Choroid plexus epithelial cell (primary cell): ENCODE measurements around the gene MARK2.

Source experiments
- DNase-seq: peaks from one replicate; pipeline ENCODE4 v3.0.0-alpha.2; 2010; ENCODE audit warnings: low read depth
- H3K4me3 ChIP-seq: 2 replicates; pipeline ENCODE4 v1.5.1; 2011; ENCODE audit warnings: low read depth, mild to moderate bottlenecking, control low read depth, low read length, moderate library complexity
- TF ChIP-seq, protein P1 (sequence below): conservative IDR thresholded peaks from 2 replicates; pipeline ENCODE4 v1.5.1; 2011; ENCODE audit warnings: low read depth, mild to moderate bottlenecking, control low read depth, inconsistent platforms, low read length, moderate library complexity

The MARK2 gene

DNA sequence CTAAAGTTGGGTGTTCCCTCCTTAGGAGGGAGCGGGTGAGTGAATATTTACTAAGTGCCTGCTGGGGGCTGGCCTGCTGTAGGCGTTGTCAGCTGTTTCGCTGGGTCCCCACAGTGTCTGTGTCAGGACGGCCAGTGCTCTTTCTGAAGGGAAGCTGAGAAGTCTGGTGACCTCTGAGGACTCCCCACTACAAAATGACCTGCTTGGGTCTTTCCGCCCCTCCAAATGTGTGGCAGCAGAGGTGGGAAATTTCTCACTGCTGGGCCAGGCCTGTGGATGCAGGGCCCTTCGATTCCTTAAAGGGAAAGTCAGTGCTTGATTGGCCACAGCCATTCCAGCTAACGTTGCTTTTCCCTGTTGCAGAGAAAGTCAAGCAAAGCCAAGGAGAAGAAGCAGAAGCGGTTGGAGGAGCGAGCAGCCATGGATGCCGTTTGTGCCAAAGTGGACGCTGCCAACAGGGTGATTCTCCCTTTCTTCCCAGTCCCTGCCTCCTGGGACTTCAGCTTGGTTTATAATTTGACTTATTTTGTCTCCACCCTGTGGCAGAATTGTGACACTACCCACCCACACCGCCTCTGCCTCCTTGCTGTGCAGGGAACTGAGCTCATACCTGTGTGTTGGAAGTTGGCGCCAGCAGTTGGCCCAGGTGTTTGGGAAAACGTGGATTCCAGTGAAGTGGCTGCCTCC, 106.7 kb downstream of the MARK2 start:
- DNase-seq, result peak; percentile 79
- TF ChIP-seq, protein P1, sequence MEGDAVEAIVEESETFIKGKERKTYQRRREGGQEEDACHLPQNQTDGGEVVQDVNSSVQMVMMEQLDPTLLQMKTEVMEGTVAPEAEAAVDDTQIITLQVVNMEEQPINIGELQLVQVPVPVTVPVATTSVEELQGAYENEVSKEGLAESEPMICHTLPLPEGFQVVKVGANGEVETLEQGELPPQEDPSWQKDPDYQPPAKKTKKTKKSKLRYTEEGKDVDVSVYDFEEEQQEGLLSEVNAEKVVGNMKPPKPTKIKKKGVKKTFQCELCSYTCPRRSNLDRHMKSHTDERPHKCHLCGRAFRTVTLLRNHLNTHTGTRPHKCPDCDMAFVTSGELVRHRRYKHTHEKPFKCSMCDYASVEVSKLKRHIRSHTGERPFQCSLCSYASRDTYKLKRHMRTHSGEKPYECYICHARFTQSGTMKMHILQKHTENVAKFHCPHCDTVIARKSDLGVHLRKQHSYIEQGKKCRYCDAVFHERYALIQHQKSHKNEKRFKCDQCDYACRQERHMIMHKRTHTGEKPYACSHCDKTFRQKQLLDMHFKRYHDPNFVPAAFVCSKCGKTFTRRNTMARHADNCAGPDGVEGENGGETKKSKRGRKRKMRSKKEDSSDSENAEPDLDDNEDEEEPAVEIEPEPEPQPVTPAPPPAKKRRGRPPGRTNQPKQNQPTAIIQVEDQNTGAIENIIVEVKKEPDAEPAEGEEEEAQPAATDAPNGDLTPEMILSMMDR, result peak; percentile 79
- peak overlapping the region; percentile 28 for H3K4me3 ChIP-seq

DNA sequence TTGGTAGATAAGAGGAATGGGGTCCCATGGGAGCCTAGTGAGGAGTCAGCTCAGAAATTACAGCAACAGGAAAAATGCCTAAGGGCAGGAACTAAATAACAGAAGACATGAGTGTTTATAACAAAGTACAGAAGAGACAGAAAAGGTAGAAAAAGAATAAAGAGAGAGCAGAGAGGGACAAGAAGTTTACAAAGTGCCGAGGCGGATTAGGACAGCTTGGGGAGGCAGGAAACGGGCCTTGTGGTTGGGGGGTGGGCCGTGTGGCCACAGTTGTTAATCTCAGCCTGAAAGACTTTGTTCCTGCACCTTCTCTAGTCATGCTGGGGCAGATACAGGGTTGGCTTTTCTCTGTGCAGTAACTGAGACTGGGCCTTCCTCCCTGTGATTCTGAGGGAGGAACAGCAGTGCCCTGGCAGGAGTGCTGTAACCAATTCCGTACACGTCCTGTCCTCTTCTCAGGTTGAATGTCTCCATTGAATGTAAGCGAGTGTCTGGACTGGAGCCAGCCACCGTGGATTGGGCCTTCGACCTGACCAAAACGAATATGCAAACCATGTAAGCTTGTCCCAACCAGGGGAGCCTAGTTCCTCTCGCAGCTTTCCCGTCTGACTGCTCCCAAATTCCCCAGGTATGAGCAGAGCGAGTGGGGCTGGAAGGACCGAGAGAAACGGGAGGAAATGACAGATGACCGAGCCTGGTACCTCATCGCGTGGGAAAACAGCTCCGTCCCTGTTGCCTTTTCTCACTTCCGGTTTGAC, 113.0 kb downstream of the MARK2 start:
- TF ChIP-seq, protein P1, result no peak
- peak; percentile 31 for DNase-seq
- H3K4me3 ChIP-seq, result no peak overlapping the region

DNA sequence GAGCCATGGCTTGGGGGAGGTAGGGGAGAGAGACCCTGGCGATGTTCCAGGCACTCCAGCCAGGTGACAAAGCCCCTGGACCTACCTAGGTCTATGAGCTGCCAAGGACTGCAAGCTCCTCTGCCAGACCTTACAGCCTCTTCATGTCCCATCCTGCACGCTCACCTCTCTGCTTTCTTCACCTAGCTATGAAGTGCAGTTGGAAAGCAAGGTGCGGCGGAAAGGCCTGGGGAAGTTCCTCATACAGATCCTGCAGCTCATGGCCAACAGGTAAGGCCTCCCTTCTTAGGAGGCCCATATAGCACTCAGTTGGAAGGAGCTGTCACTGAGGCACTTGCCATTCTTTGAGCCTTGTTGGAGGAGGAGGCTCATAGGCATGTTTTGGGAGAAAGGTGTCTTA, 113.7 kb downstream of the MARK2 start:
- no peak overlapping the region for H3K4me3 ChIP-seq
- TF ChIP-seq, protein P1, result no peak
- no peak for DNase-seq

DNA sequence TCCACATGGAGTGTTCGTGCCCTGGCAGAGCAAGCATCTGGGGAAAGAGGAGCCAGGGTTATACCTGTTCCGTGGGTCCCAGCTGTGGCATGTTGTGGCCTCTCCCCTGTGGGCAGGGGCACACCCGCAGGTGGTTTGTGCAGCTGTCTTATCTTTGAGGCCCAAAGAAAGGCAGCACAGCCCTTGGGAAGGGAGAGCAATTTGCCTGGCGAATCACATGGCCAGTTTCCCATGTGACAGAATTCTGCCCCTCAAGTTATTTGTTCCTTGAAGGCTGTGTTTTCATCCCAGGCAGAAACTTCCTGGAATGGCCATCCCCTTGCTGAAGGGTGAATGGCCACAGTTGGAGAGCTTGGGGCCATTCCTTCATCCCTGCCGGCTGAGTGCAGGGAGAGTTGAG, 119.1 kb downstream of the MARK2 start:
- no peak overlapping the region for H3K4me3 ChIP-seq
- DNase-seq, result no peak
- TF ChIP-seq, protein P1, result no peak
